ENCODE results near the gene BLOC1S1.

GRCh38 chr12:55694188-55694515 is 21.7 kb upstream of the BLOC1S1 start:
- TF ChIP-seq POLR2A (IDR thresholded peaks at IDR 0.05) (no peak), CTCF (IDR thresholded peaks at IDR 0.05) (no peak)
